Heart right ventricle (tissue), 16 donors: ENCODE results near the gene ST6GAL2. TPM values are rescaled to one million over a fixed set of nuclear protein-coding genes. Genes with fewer than 3 reads are reported as not detected.

Experiments used
- ATAC-seq, 8 donors: fragments of 200-7000 bp; cut with Tn5 transposase; one replicate each; pipeline ENCODE4 v1.9.1; 2020; ENCODE audit warnings: mild to moderate bottlenecking in 8 of 8, moderate library complexity in 8 of 8, moderate number of reproducible peaks in 1 of 8
- DNase-seq, 2 donors: peaks; one replicate each; pipeline ENCODE4 v3.0.0-alpha.2; 2020
- H3K27ac ChIP-seq, 10 donors: fragments of 200-600 bp; sonication (generic) in 2 of 10; one replicate each; pipeline versions ENCODE4 v1.5.0 to v1.8.0; 2020 to 2022; ENCODE audit warnings: mild to moderate bottlenecking in 3 of 10
- H3K27me3 ChIP-seq, 7 donors: fragments of 200-600 bp; one replicate each; pipeline ENCODE4 v1.8.0; 2021 to 2022; ENCODE audit warnings: mild to moderate bottlenecking in 2 of 7
- H3K36me3 ChIP-seq, 9 donors: fragments of 200-600 bp; sonication (generic) in 1 of 9; one replicate each; pipeline versions ENCODE4 v1.5.0 to v1.8.0; 2020 to 2022; ENCODE audit warnings: mild to moderate bottlenecking in 2 of 9
- H3K4me1 ChIP-seq, 9 donors: fragments of 200-600 bp; sonication (generic) in 1 of 9; one replicate each; pipeline versions ENCODE4 v1.5.0 to v1.8.0; 2020 to 2022; ENCODE audit warnings: mild to moderate bottlenecking in 4 of 9
- H3K4me3 ChIP-seq, 10 donors: fragments of 200-600 bp; sonication (generic) in 2 of 10; one replicate each; pipeline versions ENCODE4 v1.5.0 to v1.8.0; 2020 to 2022; ENCODE audit warnings: mild to moderate bottlenecking in 7 of 10, moderate library complexity in 2 of 10
- H3K9me3 ChIP-seq, 11 donors: fragments of 200-600 bp in 10 of 11; sonication (generic) in 2 of 11; one replicate each; pipeline versions ENCODE4 v1.5.0 to v1.8.0; 2013 to 2022; ENCODE audit warnings: mild to moderate bottlenecking in 2 of 11, control low read depth in 1 of 11, moderate library complexity in 1 of 11
- CTCF ChIP-seq, 9 donors: fragments of 200-600 bp; sonication (generic) in 2 of 9; IDR thresholded peaks; one replicate each; pipeline versions ENCODE4 v1.5.0 to v1.8.0; 2021 to 2022; ENCODE audit warnings: antibody characterized with exemption in 9 of 9, mild to moderate bottlenecking in 5 of 9, moderate library complexity in 1 of 9
- WGBS, 2 donors: extraction: QIAGEN DNeasy Blood & Tissue Kit; methylation state at CpG; one replicate each; pipeline ENCODE4 v1.1.7; 2013; ENCODE audit warnings: inconsistent platforms in 1 of 2; 5-methylcytosine and 5-hydroxymethylcytosine counted together
- intact Hi-C, 10 donors: fragments of 100-400 bp; cut with DNase I; formaldehyde crosslinking; loops; one replicate each; pipeline versions ENCODE4 v1.11.1 to v1.14.2; 2022
- polyA plus RNA-seq, 2 donors: library from polyadenylated mRNA; stranded (reverse); fragments of 200-250 nt; gene quantifications; one replicate each; pipeline ENCODE4 v1.2.3, GENCODE V29; 2013
- total RNA-seq, 10 donors: library from RNA; stranded (reverse); fragmentation: NEBNext Ultra II Directional in 3 of 10; extraction: Animal tissue kit (Norgen Biotek cat#: 25700) in 3 of 10; gene quantifications; one replicate each; pipeline versions ENCODE4 v1.2.1 to v1.2.4, GENCODE V29; 2021 to 2023
- donor health status: Arrhythmogenic right ventricular cardiomyopathy.
- donor health status: ischemic (EF 13 %, LVEDD 7.1; RV severe dilation, severe dysfunction).
- donor health status: healthy with polysubstance abuse.
- donor health status: DM: no; HTN: yes; CAD: no.
- donor health status: DM: no; HTN: no; CAD: no.
- donor health status: ischemic (EF 25% LVEDD 6.9; RV normal size, moderate dysfunction).
- donor health status: ischemic (EF 25% LVEDD 5.7; RV mildly dilated, moderate dysfunction).
- donor health status: healthy.
- donor health status: DM: yes; HTN: yes; CAD: no.
- donor health status: Ischemic cardiomyopathy.
- donor health status: ischemic (EF 35%, LVEDD 5.7; RV mildly dilated, moderate dysfunction).
- donor health status: nonischemic (EF 11% LVEDD 7.7; RV severe dilation, severe dysfunction).
- donor health status: DM: yes; HTN: yes; CAD: no.
- donor health status: PGD.
- donor health status: ischemic (EF 29% LVEDD 5.4; RV normal size, mild dysfunction).
- donor health status: nonischemic (EF 23%, LVEDD 6.1; RV moderate dilation, normal function).

Gene ST6GAL2
- total and polyA plus RNA-seq, 12 donors = 0.12 to 0.72 (median 0.22) TPM

GRCh38 chr2:106868275-106868674 lies 17.7 kb downstream of the ST6GAL2 start:
- Histone ChIP-seq H3K9me3 (no peaks in the 10 kb centered on the region), H3K4me1 (peaks cover 0 to 10% (median 0%) of the 10 kb centered on the region in 9 donors), H3K36me3 (no peaks in the 10 kb centered on the region), H3K27me3 (peaks cover 0 to 5% (median 0%) of the 10 kb centered on the region in 7 donors), H3K27ac (no peak overlapping the region), H3K4me3 (no peak overlapping the region)
- ATAC-seq (no peak), DNase-seq (no peak)
- intact Hi-C loops = no loop called here
- 52 to 53% methylated on average over 7 of the region's 7 CpGs for WGBS, 2 donors
- TF ChIP-seq CTCF (IDR thresholded peaks at IDR 0.05) = peak in 4 of 9 donors; percentile 9 to 37 (median 24)

- intact Hi-C loops = no loop called here
- Histone ChIP-seq H3K4me1 (peaks cover 0 to 10% (median 0%) of the 10 kb centered on the region in 9 donors), H3K36me3 (no peaks in the 10 kb centered on the region), H3K9me3 (no peaks in the 10 kb centered on the region), H3K4me3 (no peak overlapping the region), H3K27me3 (peaks cover 0 to 5% (median 0%) of the 10 kb centered on the region in 7 donors), H3K27ac (no peak overlapping the region)
- DNase-seq (no peak), ATAC-seq (no peak)
- WGBS, 2 donors = 61 to 63% methylated on average over 10 of the region's 10 CpGs
- no peak for TF ChIP-seq CTCF (IDR thresholded peaks at IDR 0.05)
Observed at GRCh38 chr2:106867196-106867953, 18.6 kb downstream of the ST6GAL2 start.

DNA sequence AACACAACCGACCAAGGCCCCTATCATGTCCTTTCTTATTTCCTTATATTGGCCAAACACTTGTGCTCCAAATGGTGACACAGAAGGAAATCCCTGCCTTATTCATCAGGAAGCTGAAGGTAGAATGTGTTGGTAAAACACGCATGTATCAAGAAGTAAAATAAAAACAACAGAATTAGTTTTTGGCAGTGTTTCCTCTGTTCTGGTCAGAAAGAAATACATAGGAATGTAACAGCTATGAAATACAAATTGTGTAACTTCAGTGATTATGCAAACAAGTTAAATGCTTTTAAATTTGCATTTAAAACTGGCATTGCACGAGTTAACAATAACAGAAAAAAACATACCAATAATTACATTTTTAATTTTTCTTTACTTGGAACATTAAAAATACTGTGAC lies 19.3 kb downstream of the ST6GAL2 start:
- DNase-seq = no peak
- peaks cover 0 to 10% (median 0%) of the 10 kb centered on the region in 9 donors for H3K4me1 ChIP-seq
- intact Hi-C loops = no loop called here

DNA sequence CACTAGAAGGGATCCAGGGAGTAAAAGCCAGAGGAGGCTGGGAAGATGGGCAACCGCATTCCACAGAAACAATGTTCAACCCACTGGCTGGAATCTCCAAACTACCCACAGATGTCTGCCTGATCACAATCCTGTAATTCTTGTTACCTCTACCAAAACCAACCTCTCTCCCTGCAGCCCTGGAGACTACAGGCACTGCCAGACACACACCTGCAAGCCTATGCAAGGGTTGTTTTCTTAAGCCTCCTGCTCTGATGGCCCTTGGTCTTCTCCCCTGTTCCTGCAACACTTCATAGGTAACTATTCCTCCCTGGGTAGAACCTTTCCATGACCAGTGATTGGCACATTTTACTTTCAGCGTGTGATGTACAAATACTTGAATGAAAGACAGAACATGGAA lies 21.9 kb downstream of the ST6GAL2 start:
- 93 to 94% methylated on average over 2 of the region's 2 CpGs for WGBS, 2 donors
- TF ChIP-seq CTCF (IDR thresholded peaks at IDR 0.05) = no peak
- no peak for ATAC-seq
- Histone ChIP-seq H3K36me3 (no peaks in the 10 kb centered on the region), H3K4me3 (no peak overlapping the region), H3K4me1 (peaks cover 0 to 10% (median 0%) of the 10 kb centered on the region in 9 donors), H3K9me3 (peaks cover 0 to 8% (median 0%) of the 10 kb centered on the region in 11 donors), H3K27me3 (peaks cover 0 to 5% (median 0%) of the 10 kb centered on the region in 7 donors), H3K27ac (no peak overlapping the region)
- intact Hi-C loops = no loop called here
- no peak for DNase-seq

More for the DNA sequence above, 19.3 kb downstream of the ST6GAL2 start:
- no peak overlapping the region for H3K4me3 ChIP-seq
- no peak for TF ChIP-seq CTCF (IDR thresholded peaks at IDR 0.05)
- H3K9me3 ChIP-seq = no peaks in the 10 kb centered on the region
- peaks cover 0 to 5% (median 0%) of the 10 kb centered on the region in 7 donors for H3K27me3 ChIP-seq
- no peaks in the 10 kb centered on the region for H3K36me3 ChIP-seq
- no peak for ATAC-seq
- WGBS, 2 donors = 58 to 59% methylated on average over 3 of the region's 3 CpGs
- H3K27ac ChIP-seq = no peak overlapping the region
